HEK293T (cell line): Measurements from ENCODE around the gene CDHR1.

ENCODE experiments used
- BHLHE40 ChIP-seq: fragments of 450-650 bp; IDR thresholded peaks from 2 replicates; pipeline ENCODE4 v1.6.1; 2016; ENCODE audit warnings: mild to moderate bottlenecking, moderate library complexity, borderline replicate concordance
- CTBP1 ChIP-seq: fragments of 450-650 bp; IDR thresholded peaks from 2 replicates; pipeline ENCODE4 v1.6.1; 2016; ENCODE audit warnings: borderline replicate concordance
- ELF4 ChIP-seq: fragments of 450-650 bp; IDR thresholded peaks from 2 replicates; pipeline ENCODE4 v1.6.1; 2017; ENCODE audit warnings: antibody characterized with exemption
- LEF1 ChIP-seq: fragments of 450-650 bp; IDR thresholded peaks from 2 replicates; pipeline ENCODE4 v1.6.1; 2017; ENCODE audit warnings: mild to moderate bottlenecking, borderline replicate concordance
- PKNOX1 ChIP-seq: fragments of 450-650 bp; IDR thresholded peaks from 2 replicates; pipeline ENCODE4 v1.6.1; 2016
- SP1 ChIP-seq: fragments of 450-650 bp; IDR thresholded peaks from 2 replicates; pipeline ENCODE4 v1.6.1; 2017
- ZNF384 ChIP-seq: fragments of 450-650 bp; IDR thresholded peaks from 2 replicates; pipeline ENCODE4 v1.6.1; 2016

- TF ChIP-seq SP1: no peak
- no peak for TF ChIP-seq ZNF384
- no peak for TF ChIP-seq BHLHE40
- TF ChIP-seq ELF4: no peak
- TF ChIP-seq CTBP1: no peak
- TF ChIP-seq PKNOX1: no peak
- TF ChIP-seq LEF1: no peak
Measured at GRCh38 chr10:84226616-84227015, 32.3 kb downstream of the CDHR1 start.
